Measurements from ENCODE around the gene CCT5. TPM values are rescaled to one million over a fixed set of nuclear protein-coding genes. Genes with fewer than 3 reads are reported as not detected.

Gene CCT5
- total and polyA plus RNA-seq, 2 donors (not counting 1 experiment from before 2014, with no cell fraction given): 74.3 to 77.7 TPM

DNA sequence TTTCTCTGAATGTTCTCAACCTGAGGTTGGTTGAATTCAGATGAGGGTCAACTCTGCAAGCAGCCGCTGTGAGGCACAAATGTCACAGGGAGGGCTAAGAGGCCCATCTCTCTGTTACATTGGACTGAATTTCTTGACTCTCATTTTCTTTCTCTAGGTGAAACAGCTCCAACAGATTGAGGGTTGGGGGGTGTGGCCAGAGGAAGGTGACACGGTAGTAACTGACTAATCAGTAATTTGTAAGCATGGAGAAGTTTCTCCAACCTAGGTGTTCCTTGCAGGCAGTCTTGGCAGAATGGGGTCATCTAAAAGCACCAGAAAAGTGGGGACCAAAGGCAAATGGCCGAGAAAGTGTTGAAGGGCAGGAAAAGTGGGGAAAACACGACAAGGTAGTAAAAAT, 16.8 kb downstream of the CCT5 start:
- Mint-ChIP-seq H3K4me3 (no peak overlapping the region), H3K27me3 (peaks cover 5% of the 10 kb centered on the region), H3K9me3 (ENCODE audit: insufficient read depth) (no peaks in the 10 kb centered on the region), H3K27ac (no peak overlapping the region), H3K4me1 (no peaks in the 10 kb centered on the region)
- DNase-seq: no peak
- H3K9ac ChIP-seq (ENCODE audit: low read length): no peak overlapping the region
- H3K27me3 ChIP-seq (replicated peaks in 1 of 4; ENCODE audit: control extremely low read depth in 1 of 4, control insufficient read depth in 3 of 4, insufficient read depth in 4 of 4, low read length in 3 of 4): peaks cover 0 to 2% (median 0%) of the 10 kb centered on the region in 4 experiments
- intact Hi-C loops (cut with micrococcal nuclease): no loop called here
- ChIA-PET POLR2A (no interaction called here), CTCF (no interaction called here)
- ATAC-seq (ENCODE audit: low read depth): no peak
- H4K20me1 ChIP-seq (ENCODE audit: control insufficient read depth, insufficient read depth, low read length, poor library complexity, severe bottlenecking): peaks cover 6% of the 10 kb centered on the region
- TF ChIP-seq EZH2 (IDR thresholded peaks at IDR 0.05; ENCODE audit: borderline replicate concordance, insufficient read depth, low read depth, low read length, poor library complexity, severe bottlenecking) (no peak), CTCF (IDR thresholded peaks at IDR 0.05) (no peak)
- H3K36me3 ChIP-seq (replicated peaks in 1 of 2; ENCODE audit: control extremely low read depth in 1 of 2, control insufficient read depth in 1 of 2, extremely low read depth in 1 of 2, insufficient read depth in 2 of 2, low read length in 1 of 2): peaks cover 0 to 29% of the 10 kb centered on the region in 2 experiments
- H3K4me2 ChIP-seq (replicated peaks; ENCODE audit: low read depth, low read length, poor library complexity, severe bottlenecking): no peak overlapping the region
- no peak overlapping the region for H2AFZ ChIP-seq (ENCODE audit: insufficient read depth, low read depth, low read length, poor library complexity, severe bottlenecking)
- 59% methylated on average over 2 of the region's 4 CpGs for WGBS (ENCODE audit: insufficient coverage)
- H3K27ac ChIP-seq (ENCODE audit: low read length in 2 of 2): no peak overlapping the region
- H3K79me2 ChIP-seq (ENCODE audit: control insufficient read depth, insufficient read depth, low read length): no peaks in the 10 kb centered on the region
- no peak overlapping the region for H3K4me3 ChIP-seq (ENCODE audit: control extremely low read depth in 1 of 5, extremely low read depth in 1 of 5, insufficient read depth in 1 of 5, low read depth in 2 of 5, low read length in 4 of 5)
- no peaks in the 10 kb centered on the region for H3K9me3 ChIP-seq (ENCODE audit: control extremely low read depth in 1 of 3, control insufficient read depth in 2 of 3, insufficient read depth in 1 of 3, low read length in 2 of 3)
- no peaks in the 10 kb centered on the region for H3K4me1 ChIP-seq (ENCODE audit: control insufficient read depth in 2 of 2, insufficient read depth in 2 of 2, low read length in 2 of 2)

DNA sequence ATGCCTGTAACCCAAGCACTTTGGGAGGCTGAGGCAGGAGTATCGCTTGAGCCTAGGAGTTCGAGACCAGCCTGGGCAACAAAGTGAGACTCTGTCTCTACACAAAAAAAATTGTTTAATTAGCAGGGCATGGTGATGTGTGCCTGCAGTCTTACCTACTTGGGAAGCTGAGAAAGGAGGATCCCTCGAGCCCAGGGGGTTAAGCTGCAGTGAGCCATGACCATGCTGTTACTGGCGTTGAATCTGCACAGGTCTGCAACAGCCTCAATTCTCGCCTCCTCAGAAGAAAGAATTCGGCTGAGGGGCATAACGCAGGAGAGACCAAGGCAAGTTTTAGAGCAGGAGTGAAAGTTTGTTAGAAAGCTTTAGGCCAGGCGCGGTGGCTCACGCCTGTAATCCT, 18.0 kb downstream of the CCT5 start:
- Histone ChIP-seq H3K9me3 (ENCODE audit: control extremely low read depth in 1 of 3, control insufficient read depth in 2 of 3, insufficient read depth in 1 of 3, low read length in 2 of 3) (no peaks in the 10 kb centered on the region), H3K79me2 (ENCODE audit: control insufficient read depth, insufficient read depth, low read length) (no peaks in the 10 kb centered on the region), H4K20me1 (ENCODE audit: control insufficient read depth, insufficient read depth, low read length, poor library complexity, severe bottlenecking) (no peaks in the 10 kb centered on the region), H3K9ac (ENCODE audit: low read length) (no peak overlapping the region), H3K4me1 (ENCODE audit: control insufficient read depth in 2 of 2, insufficient read depth in 2 of 2, low read length in 2 of 2) (no peaks in the 10 kb centered on the region), H3K4me2 (replicated peaks; ENCODE audit: low read depth, low read length, poor library complexity, severe bottlenecking) (no peak overlapping the region), H3K27ac (ENCODE audit: low read length in 2 of 2) (no peak overlapping the region), H2AFZ (ENCODE audit: insufficient read depth, low read depth, low read length, poor library complexity, severe bottlenecking) (no peak overlapping the region), H3K36me3 (replicated peaks in 1 of 2; ENCODE audit: control extremely low read depth in 1 of 2, control insufficient read depth in 1 of 2, extremely low read depth in 1 of 2, insufficient read depth in 2 of 2, low read length in 1 of 2) (peaks cover 0 to 16% of the 10 kb centered on the region in 2 experiments), H3K4me3 (ENCODE audit: control extremely low read depth in 1 of 5, extremely low read depth in 1 of 5, insufficient read depth in 1 of 5, low read depth in 2 of 5, low read length in 4 of 5) (no peak overlapping the region), H3K27me3 (replicated peaks in 1 of 4; ENCODE audit: control extremely low read depth in 1 of 4, control insufficient read depth in 3 of 4, insufficient read depth in 4 of 4, low read length in 3 of 4) (peaks cover 0 to 5% (median 0%) of the 10 kb centered on the region in 4 experiments)
- 95% methylated on average over 7 of the region's 10 CpGs for WGBS (ENCODE audit: insufficient coverage)
- ChIA-PET POLR2A (no interaction called here), CTCF (no interaction called here)
- no peak overlapping the region for H3K4me3 Mint-ChIP-seq
- no peak overlapping the region for H3K27ac Mint-ChIP-seq
- TF ChIP-seq CTCF (IDR thresholded peaks at IDR 0.05) (no peak), EZH2 (IDR thresholded peaks at IDR 0.05; ENCODE audit: borderline replicate concordance, insufficient read depth, low read depth, low read length, poor library complexity, severe bottlenecking) (no peak)
- intact Hi-C loops (cut with micrococcal nuclease): no loop called here
- no peak for ATAC-seq (ENCODE audit: low read depth)
- DNase-seq: no peak
- peaks cover 8% of the 10 kb centered on the region for H3K27me3 Mint-ChIP-seq
- H3K9me3 Mint-ChIP-seq (ENCODE audit: insufficient read depth): no peaks in the 10 kb centered on the region
- no peaks in the 10 kb centered on the region for H3K4me1 Mint-ChIP-seq
